HG02588 (cell line): ENCODE data around the gene DOCK3.
"Not testable (repeated sequence)": the region's sequence is repeated elsewhere in the genome, so short reads cannot be mapped to it uniquely, and the experiment has no call there.

Experiments used
- ATAC-seq: cut with Tn5 transposase; IDR thresholded peaks from one replicate; pipeline ENCODE4 v1.9.1; 2021; ENCODE audit warnings: mild to moderate bottlenecking, moderate library complexity; ENCODE audit not compliant: unreplicated experiment

DOCK3 gene

DNA sequence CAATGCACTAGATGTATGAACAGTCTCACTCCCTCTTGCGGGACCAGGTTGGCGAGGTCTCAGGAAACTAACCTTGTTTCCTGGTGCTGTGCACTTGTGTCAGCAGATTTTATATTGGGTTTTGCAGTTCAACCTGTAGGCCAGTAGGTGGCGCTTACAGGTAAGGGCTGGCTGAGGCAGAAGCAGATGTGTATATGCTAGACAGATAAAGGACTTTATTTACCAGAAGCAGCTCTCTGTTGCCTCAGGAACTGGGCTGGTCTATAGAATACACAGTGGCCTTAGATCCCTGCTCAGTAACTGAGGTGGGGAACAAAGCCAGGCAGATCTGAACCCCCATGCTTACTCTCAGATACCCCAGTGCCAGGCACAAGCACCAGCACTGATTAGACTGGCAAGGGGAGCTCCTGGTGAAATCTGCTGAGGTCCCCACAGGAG lies 296.8 kb downstream of the DOCK3 start:
- no peak for ATAC-seq

DNA sequence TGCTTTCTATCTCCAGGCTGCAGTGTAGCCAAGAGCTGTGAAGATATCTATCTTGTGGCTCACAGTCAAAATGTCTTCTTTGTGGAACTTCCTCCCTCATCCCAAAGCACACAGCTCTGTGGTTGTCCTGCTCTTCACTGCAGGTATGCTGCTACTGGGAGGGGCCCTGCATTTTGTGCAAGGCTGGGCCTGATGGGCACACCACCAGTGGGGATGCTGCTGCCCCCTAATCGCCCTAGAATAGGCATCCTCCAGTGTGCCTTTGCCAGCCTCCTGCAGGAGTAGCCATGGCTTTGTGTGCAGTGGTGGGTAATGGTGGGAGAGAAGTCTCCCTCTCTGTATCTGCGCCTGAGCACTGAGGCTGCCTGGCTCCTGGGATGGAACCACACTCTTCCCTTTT lies 297.3 kb downstream of the DOCK3 start:
- no peak for ATAC-seq

DNA sequence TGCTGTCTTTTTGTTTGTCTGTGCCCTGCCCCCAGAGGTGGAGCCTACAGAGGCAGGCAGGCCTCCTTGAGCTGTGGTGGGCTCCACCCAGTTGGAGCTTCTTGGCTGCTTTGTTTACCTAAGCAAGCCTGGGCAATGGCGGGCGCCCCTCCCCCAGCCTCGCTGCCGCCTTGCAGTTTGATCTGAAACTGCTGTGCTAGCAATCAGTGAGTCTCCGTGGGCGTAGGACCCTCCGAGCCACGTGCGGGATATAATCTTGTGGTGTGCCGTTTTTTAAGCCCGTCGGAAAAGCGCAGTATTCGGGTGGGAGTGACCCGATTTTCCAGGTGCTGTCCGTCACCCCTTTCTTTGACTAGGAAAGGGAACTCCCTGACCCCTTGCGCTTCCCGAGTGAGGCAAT lies 303.9 kb downstream of the DOCK3 start:
- not testable (repeated sequence) for ATAC-seq

DNA sequence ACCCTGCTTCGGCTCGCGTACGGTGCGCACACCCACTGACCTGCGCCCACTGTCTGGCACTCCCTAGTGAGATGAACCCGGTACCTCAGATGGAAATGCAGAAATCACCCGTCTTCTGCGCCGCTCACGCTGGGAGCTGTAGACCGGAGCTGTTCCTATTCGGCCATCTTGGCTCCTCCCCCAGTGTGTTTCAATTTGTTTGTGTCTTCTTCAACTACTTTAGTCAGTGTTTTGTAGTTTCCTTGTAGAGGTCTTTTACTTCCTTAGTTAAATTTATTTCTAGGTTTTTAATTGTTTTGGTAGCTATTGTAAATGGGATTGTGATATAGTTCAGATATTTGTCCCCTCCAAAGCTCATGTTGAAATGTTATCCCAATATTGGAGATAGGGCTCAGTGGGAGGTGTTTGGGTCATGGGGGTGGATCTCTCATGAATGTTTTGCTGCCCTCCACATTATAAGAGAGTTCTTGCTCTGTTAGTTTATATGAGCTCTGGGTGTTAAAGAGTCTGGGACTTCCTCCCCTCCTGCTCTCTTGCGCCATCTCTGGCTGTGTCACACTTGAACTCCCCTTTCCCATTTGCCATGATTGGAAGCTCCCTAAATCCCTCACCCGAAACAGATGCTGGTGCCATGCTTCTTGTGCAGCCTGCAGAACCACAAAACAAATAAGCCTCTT lies 304.4 kb downstream of the DOCK3 start:
- no peak for ATAC-seq

DNA sequence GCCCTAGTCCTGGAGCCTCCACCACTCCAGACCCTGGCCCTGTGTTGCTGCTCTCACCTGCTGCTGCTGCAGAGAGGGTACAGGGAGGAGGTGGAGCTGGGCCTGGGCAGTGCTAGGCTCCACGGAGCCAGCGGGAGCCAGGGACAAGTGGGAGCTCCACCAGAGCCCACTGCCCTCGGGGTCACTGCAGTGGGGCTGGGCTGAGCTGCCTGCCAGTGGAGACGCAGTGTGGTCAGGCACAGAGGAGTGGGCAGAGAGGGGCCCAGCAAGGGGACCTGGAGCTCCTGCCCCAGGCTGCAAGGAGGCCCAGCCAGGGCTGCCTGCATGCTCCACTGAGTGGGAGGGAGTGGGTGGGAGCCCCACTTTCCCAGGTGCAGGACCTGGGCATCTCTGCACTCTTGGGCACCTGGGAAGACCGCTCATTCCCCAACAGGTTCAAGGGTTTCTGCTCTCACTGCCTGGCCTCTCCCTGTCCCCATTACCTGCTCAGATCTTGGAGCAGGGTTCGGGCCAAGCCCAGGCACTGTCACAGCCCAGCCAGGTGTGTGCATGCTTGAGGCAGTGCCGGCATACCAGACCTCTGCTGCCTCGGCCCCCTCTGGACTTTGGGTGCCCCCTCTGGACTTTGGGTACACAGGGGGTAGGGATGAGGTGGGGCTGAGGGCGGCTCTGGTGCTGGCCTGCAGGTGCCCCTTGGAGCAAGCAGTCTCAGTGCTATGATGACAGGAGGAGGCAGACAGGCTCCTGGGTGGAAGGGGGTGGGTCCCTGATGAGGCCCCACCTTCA lies 308.0 kb downstream of the DOCK3 start:
- ATAC-seq, result no peak

DNA sequence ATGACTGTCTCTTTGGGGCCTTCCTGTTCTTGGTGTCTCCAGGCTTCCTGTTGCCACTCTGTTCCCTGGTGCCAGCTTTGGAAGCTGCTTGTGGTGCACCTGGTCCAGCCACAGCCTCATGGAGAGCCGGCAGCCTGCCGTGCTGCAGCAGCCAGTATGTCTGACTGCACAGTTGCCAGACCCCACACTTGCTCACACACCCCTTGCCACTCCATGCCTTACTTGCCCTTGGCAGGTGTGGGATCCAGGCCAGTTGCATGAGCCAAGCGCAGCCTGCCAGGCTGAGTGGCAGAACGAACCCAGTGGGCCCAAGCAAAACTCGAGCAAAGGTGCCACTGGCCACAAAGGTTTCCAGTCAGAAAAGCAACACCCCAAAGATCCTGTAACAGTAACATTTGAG lies 309.2 kb downstream of the DOCK3 start:
- ATAC-seq, result no peak

DNA sequence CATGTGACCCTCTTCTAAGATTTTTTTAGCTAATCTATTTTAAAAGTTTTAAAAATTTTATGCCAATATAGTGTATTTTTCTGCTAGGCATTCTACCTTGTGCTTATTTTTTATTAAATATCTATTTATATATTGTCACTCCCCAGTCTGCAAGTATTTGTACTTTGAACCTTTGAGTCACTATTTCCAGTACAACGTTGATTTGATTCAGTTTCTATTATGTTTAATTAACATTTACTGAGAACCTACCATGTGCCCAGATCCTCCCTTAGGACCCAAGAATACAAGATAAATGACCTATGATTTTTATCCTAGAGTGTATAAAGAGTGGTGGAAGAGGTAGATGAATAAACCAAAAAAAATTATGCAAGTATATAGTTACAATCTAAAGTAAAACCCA lies 311.2 kb downstream of the DOCK3 start:
- no peak for ATAC-seq

DNA sequence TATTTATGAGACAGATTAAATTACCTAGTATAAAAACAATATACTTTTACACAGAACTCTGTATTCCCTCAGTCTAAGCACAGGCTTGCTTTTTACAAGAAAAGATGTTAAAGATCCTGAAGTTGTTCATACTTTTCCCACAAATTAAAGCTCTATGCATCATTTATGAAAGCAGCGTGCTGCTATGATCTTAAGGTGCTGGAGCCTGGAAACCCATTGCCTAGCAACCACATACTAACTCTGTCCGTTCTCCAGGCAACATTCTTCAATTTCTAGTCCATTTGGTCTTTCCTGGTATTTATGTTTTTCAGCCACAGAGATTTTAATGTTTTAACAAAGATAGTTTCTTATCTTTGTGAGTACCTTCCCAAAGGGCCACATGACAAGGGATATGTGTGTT lies 312.0 kb downstream of the DOCK3 start:
- no peak for ATAC-seq

DNA sequence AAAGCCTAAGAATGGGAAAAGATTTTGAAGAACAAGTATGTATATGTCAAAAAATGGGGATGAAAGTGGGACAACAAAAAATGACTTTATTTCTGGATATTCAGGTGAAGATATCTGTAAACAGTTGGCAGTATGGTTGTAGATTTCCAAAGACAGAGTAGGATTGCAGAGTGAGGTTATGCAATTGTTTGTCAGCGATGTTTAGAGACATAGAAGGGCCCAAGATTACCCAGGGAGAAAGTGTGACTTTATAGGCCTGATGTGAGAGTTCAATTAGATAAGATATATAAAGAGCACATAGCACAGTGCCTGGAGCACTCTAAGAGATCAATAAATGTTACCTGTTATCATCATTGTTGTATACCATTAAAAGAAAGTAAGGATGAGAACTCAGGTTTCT lies 319.8 kb downstream of the DOCK3 start:
- no peak for ATAC-seq

DNA sequence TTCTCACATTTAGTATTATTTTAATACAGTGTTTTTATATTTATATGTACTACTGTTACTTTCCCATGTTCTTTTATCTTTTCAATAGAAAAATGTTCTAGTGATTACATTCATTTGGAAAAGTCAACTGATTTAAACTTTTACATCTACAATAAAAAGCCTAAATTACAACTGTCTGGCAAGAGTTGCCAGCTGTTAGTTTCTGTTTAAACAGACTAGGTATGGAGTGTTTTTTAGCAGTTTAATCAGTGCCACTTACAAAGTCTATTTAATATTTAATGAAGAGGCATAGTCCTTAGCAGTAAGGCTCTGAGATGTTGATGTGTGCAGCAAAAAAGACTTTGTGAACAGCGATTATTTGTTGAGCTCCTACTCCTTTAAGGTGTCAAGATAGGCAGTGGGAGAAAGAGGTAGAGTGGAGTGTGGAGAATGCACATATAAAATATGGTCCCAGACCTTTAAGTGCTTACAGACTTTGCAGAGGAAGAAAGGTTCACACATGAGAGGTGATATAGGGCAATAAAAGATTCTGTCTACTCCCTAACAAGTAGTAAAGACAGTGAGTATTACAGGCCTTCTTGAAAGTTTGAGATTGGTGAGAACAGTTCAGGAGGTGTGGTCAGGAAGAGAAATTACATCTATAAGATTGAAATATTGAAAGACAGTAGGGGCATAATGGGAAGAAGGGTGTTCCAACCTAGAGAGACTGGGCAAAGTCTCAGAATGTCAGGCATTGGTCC lies 320.5 kb downstream of the DOCK3 start:
- no peak for ATAC-seq

DNA sequence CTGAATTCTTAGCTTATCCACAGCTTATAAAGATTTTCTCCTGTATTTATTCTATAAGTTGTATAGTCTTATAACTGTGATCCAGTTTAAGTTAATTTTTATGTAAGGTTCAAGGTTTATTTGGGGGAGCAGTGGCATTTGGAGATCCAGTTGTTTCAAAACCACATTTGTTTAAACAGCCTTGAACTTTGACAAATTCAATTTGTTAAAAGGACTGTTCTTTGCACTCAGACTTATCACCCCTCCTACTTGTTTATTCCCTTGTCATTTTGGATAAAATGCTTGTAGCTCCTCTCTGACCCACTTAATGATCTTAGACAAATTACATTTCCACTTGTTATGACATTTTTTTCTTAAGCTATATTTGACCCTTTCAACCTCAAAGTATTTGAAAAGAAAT lies 327.8 kb downstream of the DOCK3 start:
- ATAC-seq, result no peak

DNA sequence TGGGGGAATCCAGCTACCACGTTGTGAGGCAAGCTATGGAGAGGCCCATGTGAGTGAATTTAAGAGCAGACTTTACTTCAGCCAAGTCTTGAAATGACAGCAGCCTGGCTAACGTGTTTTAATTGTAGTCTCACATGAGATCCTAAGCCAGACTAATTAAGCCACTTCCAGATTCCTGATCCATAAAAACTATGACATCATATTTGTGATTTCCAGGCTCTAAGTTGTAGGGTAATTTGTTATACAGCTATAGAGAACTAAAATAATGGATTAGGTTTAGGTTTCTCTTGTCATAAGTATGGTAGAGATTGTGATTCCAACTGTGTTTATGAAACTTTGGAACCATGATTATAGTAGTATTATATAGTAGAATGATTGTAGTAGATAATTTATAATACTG lies 329.5 kb downstream of the DOCK3 start:
- ATAC-seq, result no peak

DNA sequence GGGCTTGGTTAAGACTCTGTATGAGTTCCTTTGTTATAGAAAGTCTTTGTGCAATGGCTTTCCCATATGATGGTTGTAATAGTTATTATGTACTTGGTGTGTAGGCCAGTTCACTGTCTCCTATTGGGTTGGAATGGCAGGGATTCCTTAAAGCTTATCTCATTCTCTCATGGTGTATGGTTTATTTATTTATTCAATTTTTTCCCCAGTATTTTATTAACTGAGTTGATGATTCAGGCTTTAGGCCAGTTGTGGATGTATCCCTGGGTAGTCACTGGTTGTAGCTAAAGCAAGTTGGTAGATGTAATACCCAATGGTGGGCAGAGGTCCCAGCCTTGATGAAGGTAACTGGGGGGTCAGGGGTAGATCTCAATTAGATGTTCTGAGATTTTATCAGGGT lies 349.4 kb downstream of the DOCK3 start:
- no peak for ATAC-seq

DNA sequence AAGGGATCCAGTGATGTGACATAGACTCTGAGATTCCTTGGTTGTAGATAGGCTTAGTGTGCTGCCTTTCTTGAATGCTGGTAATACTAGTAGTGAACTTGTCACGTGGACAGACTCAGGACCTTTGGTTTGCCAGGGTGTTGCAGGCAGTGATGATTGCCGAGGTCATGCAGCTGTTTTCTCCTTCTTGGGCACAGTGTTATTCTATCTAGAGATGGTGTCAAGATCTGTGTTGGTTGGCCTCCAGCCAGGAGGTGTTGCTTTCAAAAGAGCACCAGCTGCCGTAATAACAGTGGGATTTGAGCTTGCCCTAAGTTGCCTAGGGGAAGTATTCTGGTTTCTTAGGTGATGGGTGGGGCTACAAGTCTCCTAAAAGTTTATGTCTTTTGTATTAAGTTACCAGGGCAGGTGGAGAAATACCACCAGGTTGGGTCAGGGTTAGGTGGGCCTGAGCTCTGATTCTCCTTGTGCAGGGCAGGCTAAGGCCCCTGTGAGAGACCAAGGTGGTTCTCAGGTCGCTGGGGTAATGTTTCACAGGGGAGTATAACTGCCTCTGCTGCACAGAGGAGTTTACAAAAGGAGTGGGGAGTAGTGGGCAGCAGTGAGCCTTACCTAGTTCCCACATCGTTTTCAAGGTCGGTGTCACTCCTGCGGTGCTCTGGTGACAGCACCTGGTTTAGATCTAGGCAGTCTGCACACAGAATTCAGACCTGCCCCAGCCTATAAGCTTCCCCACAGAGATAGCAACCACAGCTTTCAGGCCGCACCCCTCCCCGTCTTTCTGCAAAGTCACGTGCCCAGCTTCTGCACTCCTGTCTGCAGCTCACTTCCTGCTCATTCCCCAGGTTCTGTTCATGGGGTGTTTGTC lies 350.3 kb downstream of the DOCK3 start:
- no peak for ATAC-seq

DNA sequence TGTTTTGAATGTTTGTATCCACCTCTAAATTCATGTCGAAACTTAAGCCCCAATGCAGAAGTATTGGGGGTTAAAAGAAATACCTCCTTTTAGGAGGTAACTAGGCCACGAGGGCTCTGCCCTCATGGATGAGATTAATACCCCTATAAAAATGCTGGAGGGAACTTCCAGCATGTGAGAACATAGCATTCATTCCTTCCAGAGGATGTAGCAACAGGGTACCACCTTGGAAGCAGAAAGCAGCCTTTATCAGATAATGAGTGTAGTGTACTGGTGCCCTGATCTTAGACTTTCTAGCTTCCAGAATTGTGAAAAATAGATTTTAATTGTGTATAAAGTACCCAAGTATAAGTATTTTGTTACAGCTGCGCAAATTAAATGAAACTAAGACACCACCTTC lies 356.9 kb downstream of the DOCK3 start:
- ATAC-seq, result no peak

DNA sequence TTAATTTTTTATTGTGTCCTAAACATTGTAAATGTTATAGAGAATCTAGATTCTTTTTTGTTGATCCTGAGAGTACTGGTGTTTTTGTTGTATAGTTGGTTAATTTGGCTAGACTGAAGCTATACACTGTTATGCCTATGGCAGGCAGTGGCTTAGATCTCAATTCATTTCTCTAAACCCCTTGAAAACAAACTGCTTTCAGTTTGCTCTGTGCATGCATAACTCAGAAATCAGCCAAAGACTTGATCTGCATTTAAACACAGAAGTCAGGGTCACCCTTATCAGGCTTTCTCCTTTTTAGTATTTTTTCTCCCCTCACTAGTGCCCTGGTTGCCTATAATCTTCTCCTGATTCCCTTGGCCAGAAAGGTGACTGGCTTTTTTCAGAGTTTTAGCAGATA lies 360.9 kb downstream of the DOCK3 start:
- ATAC-seq, result no peak

DNA sequence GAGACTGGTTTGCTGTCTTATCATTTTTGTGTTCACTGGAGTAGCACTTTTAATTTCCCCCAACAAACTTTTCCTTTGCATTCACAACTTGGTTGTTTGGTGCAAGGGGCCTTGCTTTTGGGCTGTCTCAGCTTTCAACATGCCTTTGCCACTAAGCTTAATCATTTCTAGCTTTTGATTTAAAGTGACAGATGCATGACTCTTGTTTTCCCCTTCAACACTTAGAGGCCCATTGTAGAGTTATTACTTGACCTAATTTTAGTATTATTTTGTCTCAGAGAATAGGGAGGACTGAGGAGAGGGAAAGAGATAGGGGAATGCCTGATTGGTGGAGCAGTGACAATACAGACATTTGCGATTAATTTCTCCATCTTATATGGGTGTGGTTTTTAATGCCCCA lies 370.3 kb downstream of the DOCK3 start:
- ATAC-seq, result no peak

DNA sequence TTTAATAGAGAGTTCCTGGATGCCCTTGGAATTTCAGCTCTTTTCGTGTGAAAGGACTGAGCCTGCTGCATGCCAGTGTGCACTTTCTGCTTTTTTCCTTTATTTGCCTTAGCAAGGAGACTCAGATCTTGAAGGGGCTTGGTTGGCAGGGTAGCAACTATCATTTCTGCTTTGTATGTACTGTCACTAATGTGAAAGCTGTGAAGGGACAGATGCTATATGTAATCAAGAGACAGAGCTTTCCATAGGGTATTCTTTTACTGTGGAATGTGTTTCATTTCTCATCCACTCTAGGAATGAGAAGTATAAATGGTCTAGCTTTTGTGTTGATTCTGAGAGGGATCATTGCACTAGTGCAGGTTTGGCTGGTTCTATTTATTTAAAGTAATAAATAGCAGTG lies 377.8 kb downstream of the DOCK3 start:
- ATAC-seq, result no peak

DNA sequence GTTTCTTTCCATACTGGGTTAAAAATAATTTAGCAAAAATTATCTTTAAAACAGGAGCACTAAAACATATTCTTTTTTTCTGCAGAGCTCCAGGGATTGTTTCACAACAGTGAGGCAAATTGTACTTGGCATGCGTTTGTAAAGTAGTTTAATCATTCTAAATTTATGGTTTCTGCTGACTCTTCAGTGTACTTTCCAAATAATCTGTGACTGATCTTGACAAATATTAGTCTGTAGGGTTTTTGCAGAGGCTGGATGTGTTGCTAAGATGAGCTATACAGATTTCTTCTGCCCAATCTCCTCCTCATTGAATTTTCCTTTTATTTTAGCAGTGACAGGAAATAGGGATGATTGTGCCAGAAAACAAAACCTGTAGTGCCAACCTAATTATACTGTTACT lies 382.4 kb downstream of the DOCK3 start:
- no peak for ATAC-seq

DNA sequence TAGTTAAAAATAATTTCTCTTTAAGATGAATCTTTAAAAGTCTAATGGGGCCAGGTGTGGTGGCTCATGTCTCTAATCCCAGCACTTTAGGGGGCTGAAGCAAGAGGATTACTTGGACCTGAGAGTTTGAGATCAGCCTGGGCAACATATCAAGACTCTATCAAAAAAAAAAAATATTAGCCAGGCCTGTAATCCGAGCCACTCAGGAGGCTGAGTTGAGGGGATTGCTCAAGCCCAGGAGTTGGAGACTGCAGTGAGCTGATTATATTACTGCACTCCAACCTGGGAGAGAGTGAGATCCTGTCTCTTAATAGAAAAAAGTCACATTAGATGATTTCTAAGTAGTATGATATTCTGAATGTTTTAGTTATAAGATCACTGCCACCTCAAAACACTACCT lies 388.3 kb downstream of the DOCK3 start:
- ATAC-seq, result no peak

DNA sequence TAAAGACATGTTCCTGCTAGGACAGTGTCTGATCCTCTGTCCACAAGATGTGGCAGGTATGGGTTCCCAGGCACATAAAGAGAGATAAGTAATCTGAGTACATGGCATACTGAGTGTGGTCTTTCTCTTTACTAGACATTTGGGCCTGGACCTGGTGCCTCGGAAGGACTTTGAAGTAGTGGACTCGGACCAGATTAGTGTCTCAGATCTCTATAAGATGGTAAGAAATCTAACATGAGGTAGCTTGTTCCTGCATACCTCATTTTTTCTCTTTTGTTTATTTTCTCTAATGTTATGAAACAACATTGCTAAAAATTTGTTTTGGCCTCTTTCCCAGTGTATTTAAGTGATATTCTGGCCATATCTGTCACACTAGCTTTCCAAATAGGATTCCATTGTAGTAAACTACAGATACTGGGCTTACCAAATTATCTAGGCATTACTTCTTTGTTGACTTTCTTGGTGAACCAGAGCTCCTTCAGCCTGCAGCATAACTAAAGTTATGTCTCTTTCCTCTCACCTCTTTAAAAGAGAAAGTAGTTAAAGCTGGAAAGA lies 400.6 kb downstream of the DOCK3 start:
- no peak for ATAC-seq
